HG02870 (cell line): ENCODE measurements around the gene GPR132.

Source experiments
- ATAC-seq: cut with Tn5 transposase; IDR thresholded peaks from one replicate; pipeline ENCODE4 v1.9.1; 2021; ENCODE audit warnings: mild to moderate bottlenecking, moderate library complexity; ENCODE audit not compliant: unreplicated experiment

Gene GPR132

DNA sequence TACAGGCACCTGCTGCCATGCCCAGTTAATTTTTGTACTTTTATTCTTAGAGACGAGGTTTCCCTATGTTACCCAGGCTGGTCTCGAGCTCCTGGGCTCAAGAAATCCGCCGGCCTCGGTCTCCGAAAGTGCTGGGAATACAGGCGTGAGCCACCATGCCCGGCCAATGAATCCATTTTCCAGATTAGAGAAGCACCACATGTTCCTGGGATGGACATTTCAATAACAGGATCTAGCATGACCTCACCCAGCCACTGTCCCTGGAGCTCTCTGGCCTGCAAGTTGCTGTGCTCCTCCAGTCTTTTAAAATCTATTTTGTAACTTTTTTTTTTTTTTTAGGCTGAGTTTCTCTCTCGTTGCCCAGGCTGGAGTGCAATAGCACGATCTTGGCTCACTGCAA is 2.2 kb downstream of the GPR132 start:
- no peak for ATAC-seq

DNA sequence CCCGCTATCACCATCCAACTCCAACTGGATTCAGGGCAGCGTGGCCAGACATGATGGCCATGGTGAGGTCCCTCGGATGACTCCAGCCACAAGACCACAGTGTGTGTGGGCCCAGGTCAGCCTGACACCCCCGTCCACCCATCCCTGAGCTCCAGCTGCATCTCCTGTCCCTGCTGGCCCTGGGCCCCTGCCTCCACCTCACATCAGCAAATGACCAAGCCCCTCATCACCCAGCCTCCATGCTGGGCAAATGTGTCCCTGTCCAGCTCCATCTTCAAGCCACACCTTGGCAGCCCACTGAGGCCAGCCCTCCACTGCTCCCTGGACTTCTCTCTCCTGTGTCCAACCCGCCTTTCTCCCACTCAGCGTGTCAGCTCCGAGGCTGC is 3.2 kb downstream of the GPR132 start:
- no peak for ATAC-seq

DNA sequence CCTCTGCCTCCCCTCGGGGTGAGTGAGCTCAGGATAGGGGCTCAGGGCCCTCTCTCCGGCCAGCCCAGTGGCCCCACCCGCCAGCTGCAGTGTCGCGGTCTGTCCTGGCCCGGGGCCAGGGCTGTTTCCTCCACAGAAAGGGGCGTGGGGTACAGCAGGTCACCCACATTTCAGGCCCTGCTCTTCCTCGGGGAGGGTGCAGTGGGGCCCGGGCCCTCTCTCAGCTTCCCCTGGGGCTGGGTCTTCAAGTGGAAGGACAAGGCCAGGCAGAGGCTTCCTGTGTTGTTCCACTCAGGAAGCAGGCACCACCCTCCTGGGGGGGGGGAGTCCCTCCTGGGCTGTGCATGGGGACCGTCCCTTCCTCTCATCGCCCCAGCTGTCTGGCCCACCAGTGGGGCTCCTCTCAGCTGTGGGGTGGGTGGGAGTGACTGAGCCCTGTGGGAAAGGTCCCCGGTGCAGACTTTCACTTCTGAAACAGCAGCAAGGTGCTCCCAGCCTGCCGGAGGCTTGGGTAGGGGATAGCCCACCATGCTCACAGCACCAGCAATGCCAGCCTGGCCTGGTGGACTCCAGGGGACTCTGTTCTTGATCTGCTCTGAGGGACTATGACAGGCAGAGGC is 3.7 kb downstream of the GPR132 start:
- ATAC-seq: no peak

DNA sequence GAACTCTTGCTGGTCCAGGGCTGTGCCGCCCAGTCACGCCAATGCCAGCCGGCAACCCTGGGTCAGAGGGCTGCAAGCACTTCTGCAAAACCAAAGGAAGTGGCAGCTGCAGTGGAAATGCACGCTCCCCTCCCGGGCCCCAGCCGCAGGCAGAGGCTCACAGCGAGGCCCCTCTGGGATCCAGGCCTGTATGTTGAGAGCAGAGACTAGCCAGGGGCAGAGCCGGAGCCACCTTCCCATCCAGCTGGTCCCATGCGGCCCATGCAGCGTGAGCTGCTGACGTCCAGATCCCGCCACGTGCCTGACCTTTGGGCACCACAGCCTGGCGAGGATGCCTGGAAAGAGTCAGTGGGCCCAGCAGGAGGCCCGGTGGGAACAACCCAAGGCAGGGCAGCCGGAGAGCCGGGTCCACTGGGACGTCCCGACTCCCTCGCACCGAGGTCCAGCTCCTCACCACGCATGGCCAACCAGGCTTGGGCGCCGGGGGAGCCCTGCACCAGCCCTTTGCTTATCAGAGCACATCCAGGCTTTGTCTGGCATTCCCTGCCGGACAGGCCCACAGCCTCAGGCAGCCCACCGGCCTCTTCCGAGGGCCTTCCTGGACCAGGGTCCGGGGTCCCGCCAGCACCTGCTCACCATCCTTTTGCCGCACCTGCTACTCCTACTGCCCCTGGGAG is 4.3 kb downstream of the GPR132 start:
- no peak for ATAC-seq

DNA sequence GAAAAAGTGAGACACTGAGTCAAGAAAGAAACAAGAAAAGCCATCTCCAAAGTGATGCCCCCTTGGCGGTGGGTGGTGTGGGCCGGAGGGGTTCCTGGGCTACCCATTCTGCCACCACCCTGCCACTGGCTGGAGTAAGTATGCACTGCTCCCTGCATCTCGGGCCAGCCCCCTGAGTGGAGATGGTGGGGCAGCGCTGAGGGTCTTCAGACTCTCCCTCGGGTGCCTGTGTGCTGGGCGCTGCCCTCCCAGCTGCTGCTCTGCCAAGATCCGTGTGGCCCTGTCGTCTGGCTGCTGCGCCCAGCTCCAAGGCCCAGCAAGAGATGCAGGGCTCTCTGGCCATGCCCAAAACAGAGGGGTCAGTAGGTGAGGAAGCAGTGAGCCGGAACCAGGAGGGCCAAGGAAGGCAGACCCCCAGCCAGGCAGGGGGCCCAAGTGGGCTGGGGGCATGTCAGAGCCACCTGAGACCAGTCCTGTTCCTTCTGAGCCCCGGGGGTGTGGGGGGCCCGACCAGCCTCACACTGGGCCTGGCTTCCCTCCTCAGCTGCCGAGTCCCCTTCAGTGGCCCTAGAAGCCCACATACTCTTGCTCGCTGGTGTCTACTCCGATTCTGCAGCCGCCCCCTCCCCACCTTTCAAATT is 5.2 kb downstream of the GPR132 start:
- ATAC-seq: no peak

DNA sequence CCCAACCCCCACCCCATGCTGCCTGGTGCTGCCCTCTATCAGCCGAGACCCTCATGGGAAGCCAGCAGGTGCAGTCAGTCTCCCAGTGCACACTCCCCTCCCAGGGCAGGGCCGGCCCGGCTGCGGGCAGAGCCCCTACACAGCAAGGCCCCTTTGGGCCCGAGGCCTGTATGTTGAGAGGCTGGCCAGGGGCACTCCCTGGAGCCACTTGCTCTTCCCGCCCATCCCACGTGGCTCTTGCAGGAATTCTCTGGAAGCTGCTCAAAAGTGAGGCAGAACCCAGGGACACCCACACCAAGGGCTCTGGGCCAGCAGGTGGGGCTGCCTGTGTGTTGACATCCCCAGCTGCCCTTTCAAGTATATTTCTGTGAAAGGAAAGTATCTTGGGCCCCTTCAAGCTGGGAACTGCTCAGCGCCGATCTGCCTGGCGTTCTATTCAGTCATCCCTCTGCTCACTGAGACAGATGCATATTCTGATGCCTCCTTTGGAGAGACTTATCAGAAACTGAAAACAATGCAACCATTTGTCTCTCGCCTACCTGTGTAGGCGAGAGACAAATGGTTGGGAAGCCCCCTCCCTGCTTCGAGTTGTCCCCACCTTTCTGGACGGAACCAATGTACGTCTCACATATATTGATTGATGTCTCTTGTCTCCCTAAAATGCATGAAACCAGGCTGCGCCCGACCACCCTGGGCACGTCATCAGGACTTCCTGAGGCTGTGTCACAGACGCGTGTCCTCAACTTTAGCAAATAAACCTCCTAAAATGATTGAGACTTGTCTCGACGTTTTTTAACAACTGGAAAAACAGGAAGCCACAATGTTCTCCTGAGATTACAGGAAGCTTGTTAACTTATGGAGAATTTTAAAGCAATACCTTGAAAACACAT is 6.0 kb downstream of the GPR132 start:
- no peak for ATAC-seq

DNA sequence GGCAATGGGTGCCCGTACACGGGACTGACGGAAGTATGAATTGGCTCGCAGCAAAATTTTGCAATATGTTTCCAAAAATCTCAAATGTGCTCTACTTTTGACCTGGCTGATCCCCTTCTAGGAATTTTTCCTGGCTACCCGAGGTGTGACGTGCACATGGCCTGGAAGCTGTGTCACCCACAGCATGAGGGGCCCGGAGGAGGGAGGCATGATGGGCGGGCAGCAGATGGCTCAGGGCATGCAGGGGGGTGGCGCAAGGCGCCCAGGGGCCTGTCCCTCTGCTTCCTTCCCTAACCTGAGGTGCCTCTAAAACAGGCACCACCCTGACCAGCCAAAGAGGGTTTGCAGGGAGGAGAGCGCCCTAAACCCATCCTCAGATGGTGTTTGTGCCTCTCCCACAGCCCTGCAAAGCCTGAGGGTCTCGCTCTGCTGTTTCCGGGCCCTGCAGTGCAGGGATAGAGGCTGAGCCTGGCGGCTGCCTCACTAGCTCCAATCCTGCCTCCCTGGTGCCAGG is 6.7 kb downstream of the GPR132 start:
- ATAC-seq: no peak

DNA sequence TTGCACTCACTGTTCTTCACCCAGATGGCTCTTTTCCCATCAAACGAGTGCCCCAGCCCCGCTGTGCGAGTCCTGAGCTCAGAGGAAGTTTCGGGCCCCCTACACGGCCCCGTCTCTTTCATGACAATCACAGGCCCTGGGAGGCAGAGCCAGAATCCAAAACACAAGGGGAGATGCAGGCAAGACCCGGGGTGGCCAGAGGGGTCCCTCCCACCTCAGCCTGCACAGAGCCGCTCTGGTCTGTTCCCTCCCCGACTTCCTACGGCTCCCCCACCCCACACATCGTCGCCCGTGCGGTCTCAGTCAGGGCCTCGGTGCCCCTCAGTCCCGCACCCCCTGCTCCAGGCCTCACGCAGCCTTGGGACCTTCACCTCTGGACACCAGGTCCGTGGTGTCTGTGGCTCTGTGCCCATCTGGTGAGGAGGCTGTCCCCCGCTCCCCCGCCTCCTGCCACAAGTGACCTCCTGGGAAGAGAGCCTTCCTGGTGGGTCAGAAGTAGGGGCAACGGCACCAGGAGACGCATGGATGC is 8.9 kb downstream of the GPR132 start:
- ATAC-seq: no peak

DNA sequence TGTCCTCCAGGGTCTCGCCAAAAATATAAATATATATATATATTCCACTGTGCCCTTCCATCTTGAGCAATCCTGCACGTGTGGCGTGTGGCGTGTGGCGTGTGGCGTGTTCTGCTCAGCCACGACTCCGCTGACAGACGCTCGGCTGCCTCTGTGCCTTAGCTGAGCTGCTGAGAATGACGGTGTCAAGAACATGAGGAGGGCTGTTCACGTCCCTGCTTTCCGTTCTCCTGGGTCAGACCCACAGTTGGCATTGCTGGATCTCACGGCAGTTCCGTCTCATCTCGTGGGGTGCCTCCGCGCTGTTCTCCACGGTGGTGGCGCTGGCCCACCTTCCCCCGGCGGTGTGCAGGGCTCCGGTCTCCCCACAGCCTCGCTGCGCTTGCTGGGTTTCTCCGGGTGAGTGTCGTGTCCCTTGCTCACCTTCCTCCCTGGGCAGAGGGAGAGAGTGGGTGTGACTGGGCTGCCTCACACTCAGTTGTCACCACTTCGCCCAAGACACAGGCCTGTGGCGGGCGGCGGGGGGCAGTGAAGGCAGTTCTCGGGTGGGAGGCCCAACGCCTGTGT is 9.4 kb downstream of the GPR132 start:
- no peak for ATAC-seq

DNA sequence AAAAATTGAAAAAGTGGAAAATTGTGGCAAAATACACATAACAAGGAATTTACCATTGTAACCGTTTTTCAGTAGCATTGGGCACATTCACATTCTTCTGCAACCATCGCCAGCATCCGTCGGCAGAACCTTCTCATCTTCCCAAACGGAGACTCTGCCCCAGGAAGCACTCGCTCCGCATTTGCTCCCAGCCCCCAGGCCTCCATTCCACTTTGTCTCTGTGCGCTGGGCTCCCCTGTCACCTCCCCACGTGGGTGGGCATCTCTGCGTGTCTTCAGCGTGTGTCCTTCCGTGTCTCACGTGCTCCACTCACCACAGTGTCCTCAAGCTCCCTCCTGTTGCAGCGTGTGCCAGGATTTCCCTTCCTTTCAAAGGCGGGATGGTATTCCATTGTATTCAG is 9.9 kb downstream of the GPR132 start:
- no peak for ATAC-seq

DNA sequence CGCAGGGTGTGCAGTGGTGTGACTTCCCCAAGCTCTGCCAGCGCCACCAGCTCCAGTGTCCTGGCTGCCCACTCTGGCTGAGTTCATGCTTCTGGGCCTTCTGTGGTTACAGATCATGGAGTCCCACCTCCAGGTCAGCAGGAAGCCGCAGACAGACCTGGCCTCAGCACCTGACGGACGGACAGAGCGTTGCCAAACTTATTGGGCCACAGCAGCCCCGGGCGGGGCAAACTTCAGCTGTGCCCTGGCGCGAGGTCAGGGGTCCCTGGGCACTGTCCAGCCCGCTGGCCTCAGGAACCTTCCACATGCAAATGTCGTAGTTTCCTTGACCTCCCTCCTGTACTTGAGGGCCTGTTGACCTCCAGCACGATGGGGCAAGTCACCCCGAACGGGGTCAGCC is 11.2 kb downstream of the GPR132 start:
- no peak for ATAC-seq

DNA sequence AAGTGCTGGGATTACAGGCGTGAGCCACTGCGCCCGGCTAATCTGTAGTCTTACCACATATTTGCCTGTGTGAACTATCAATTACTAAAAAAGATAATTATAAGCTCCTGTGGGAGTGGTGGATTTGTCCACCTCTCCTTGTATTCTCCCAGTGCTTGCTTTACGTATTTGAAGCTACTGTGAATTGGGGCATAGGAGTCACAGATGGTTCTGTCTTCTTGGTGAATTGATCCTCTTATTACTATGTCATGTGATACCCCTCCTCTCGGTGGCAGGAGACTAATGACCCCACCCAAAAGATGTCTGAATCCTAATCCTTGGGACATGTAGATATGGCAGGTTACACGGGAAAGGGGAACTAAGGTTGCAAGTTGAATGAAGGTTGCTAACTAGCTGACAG is 11.8 kb downstream of the GPR132 start:
- ATAC-seq: no peak

DNA sequence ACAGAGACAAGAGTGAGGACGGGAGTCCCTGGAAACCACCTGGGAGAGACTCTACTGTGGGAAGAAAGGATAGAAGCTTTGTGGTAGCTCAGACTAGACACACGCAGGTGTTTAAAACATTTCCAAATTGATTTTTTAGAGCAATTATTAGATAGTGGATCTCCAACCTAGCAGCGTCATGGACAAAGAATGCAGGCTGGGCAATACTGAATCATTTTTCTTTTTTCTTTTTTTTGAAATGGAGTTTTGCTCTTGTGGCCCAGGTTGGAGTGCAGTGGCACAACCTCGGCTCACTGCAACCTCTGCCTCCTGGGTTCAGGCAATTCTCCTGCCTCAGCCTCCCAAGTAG is 13.1 kb downstream of the GPR132 start:
- ATAC-seq: no peak

DNA sequence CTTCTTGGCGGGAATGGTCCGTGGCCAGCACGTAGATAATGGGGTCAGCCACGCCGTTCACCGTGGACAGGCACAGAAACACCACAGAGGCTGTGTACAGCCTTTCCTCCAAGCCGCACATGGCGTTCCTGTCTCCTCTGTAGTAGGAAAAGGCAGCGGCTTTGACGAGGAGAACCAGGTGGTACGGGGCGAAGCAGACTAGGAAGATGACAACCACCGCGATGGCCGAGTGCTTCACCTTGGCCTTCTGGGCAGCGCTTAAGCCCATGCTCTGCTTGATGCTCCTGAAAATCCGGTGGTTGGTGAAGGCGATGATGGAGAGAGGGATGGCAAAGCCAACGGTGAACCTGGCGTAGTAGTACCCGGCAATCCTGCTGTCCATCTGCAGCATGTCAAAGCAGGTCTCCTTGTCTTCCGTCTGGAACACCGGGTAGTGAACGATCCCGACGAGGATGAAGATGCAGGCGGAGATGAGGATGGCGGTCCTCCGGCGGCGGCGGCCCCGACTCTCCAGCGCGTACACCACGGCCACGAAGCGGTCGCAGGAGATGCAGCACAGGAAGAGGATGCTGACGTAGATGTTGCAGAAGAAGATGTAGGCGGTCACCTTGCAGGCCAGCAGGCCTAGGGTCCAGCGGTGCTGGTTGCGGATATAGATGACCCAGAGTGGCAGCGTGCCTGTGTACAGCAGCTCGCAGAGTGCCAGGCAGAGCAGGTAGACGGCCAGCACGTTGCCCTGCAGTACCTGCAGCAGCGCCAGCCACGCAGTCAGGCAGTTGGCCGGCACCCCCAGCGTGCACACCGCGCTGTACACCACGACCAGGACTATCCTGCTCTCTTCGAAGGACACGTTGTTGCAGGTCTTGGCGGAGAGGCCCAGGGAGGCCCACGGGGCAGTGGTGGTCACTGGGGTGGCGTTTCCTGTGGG is 13.8 kb downstream of the GPR132 start:
- no peak for ATAC-seq

DNA sequence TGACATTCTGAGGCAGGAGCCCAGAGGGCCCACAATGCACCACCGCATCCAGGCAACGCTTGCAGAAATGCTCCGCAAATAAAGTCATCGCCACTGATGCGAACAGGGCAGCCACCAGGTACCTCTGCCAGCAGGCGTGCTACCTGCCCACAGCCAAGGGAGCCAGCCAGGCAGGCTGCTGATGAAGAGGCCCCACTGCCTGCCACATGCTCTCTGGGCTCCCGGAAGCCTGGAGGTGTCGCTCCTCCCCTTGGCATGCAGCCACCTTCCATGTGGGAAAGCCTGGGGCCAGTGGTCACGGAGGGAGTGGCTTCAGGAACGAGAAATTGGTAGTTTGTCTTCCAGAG is 14.7 kb downstream of the GPR132 start:
- no peak for ATAC-seq

DNA sequence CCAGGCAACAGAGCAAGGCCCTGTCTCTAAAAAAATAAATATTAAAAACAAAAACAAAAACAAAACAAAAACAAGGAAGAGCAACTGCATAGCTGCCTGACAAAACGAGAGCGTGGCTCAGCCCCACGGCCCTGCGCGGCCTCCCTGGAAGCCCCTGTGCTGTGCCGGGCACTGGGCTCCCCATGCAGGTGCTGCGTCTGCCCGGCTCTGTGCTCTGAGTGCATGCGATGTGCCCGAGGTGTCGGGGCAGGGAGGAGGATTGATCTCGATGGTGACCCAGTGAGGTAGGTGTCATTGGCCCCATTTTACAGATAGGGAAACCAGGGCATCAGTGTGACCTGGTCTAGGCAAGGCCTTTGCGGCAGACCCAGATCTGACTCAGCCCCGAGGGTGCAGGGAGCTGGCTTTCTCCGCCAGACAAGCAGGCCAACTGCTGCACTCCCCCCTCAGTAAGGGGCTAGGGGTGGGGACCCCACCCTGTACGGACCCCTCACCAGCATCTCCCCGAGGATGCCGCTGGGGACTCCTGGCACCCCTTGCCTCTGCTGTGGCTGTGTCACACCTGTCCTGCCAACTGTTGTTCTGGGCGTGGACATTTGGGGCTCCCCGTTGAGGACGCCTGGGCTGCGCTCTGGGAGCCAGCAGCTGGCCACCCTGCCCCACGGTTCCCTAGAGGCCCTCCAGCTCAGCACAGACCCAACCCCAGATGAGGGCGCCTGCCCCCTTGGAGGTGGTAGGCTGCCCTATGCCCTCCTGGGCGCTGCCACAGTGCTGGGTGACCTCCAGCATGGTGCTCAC is 15.3 kb downstream of the GPR132 start:
- ATAC-seq: no peak

DNA sequence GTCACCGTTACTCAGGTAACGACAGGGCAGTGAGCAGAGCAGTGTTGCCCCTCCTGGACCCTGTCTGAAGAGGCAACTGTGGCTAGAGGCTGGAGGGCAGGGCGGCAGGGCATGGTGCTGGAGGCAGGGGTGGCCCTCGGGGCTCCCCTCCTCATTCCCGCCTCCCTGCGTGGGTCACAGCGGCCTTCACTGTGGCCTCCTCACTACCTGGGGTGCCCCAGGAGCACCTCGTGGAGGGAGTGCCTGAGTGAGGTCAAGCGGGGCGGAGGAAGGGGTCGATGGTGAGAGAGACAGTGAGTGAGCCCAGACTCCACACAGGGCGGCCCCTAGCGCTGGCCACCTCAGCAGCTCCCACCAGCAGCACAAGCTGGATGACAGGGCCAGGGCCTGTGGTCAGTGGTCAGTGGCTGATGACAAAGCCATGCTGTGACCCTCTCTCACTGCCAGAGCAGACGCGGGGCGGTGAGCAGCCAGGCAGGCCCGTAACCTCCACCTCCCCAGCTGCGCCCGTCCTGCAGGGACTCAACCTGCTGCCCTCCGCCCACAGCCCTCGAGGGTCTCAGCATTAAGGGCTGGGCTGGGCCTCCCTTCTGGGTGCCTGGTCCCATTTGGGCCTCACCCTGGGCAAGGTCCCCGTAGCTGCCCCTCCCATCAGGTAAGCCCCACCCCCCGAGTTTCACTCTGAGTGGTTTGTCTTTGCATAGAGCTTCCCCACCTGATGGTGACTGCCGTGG is 17.8 kb downstream of the GPR132 start:
- no peak for ATAC-seq

DNA sequence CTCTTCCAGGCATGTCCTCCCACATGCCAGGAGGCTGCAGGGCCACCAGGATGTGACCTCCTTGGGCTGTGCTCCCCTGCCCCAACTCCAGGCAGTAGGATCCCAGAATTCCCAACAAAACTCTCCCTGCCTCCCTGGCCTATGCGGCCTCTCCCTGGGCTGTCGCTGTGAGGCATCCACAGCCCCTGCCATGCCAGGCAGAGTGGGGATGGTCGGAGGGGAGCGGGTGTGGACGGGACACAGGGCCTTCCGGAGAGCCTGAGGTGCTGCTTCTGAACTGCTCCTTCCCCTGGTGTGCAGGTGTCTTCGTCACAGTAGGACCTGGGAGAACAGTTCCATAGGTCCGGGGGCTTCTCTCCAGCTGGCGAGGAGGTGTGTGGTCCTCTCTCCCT is 18.3 kb downstream of the GPR132 start:
- ATAC-seq: no peak
